ELR (cell line): ENCODE results near the gene METTL22.
A peak's percentile ranks its signal among the peaks of the same experiment; 100 is the strongest.

ENCODE experiments used
- DNase-seq: peaks from one replicate; pipeline ENCODE4 v3.0.0-alpha.2; 2015; ENCODE audit warnings: low read depth

The METTL22 gene

GRCh38 chr16:8668113-8668512 lies 46.6 kb downstream of the METTL22 start:
- DNase-seq, result no peak

DNA sequence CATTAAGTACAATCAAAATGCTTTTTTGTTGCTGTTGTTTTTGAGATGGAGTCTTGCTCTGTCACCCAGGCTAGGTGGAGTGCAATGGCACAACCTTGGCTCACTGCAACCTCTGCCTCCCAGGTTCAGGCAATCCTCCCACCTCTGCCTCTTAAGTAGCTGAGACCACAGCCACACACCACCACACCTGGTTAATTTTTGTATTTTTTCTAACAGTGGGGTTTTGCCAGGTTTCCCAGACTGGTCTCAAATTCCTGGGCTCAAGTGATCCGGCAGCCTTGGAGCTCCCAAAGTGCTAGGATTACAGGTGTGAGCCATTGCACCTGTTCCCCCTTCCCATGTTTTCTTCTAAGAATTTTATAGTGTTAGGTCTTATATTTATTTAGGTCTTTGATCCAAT lies 48.0 kb downstream of the METTL22 start:
- DNase-seq, result no peak

GRCh38 chr16:8670014-8670560 lies 48.6 kb downstream of the METTL22 start:
- no peak for DNase-seq

DNA sequence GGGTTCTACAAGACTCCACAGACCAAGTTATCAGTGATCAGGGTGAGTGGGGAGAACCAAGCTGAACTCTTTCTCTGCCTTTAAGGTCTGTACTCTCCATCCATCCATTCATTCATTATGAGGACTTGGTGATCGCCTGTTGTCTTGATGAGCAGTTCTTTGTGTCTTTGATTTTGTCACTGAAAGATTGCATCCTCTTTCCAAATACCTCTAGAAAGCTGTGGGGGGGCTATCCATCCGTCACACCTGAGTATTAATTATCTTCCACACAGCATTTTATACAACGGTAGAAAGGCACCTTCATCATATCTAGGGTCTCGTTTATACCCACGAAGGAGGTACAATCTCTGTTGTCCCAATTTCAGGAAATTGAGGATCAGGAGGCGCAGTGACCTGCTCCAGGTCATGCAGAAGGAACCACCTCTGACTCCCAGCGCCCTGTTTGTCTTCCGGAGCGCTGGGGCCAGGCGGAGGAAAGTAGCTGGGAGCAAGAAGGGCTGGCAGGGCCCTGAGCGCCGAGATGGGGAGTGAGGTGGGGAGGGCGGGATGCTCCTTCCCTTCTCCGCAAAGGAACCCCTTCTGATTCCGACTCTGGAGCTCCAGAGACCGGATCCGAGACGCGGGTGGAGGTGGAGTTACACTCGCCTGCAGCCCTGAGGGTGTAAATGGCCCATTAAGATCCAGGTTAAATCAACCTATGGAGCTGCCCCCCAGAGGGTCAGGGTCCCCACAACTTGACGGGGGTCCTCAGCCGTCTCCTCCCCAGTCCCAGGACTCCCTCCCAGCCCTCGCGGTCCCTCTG lies 52.3 kb downstream of the METTL22 start:
- peak; percentile 3 for DNase-seq

- peak; percentile 70 for DNase-seq
Observed at GRCh38 chr16:8674413-8675022, 53.0 kb downstream of the METTL22 start, which contains the start of gene ABAT. Gene ABAT (plus strand): TSS chr16:8674617. CDS start chr16:8735740, 61,123 bp downstream.

DNA sequence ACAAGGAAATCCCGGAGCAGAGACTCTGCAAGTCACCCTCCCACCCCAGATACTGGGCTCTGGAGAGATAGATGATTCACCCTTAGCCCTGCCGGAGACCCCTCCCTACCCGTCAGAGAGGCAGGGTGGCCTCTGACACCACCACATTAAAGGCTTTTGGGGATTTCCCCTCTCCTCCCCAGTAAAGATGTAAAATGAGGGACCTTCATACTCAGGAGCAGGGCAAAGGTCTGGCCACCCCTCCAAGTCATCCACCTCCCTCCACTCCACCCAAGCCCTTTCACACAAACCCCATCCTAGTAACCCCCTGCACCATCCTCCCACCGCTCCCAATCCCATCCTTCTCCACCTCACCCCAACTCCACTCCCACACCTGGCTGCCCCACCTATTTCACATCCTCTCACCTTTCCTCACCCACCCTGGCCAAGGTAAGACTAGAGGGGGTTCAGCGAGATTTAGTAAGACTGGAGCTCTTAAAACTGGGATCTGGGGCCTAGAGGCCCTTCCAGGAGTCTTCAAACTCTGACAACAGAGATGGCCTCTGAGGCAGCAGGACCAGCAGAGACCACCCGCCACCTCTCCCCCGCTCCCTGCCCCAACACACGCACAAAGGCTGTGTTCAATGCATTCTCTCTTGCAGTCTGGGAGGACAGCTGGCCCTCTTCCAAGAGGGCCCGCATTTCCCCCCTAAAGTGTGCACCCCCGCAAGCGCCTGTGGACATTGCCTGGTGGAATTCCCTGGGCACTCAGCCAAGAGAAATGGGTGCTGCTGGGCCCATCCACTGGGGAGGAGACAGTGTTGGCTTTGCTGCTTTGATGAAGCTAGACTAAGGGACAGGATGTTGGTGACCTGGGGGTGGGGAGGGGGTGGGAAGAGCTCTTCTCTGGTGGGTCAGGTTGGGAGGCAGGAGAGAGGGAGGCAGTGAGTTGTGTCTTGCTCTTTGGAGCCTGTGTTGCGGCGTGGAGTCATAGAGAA lies 54.0 kb downstream of the METTL22 start:
- no peak for DNase-seq

DNA sequence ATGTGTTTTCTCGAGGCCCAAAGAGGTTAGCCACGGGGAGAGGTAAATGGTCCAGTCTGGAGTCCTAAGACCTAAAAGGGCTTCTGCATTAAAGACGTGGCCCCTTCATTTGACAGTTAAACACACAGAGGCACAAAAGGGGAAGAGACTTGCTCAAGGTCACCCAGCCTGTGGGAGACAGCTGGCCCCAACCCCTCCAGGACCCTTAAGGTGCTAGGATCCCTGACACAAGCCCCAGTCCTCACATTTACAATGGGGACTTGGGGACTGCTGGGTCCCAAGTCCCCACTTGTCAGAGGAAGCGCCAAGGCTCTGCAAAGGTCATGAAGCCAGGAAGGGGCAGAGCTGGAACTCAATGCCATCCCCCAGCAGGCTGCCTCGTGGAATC lies 54.7 kb downstream of the METTL22 start:
- DNase-seq, result no peak

- no peak for DNase-seq
Observed at GRCh38 chr16:8676737-8677375, 55.4 kb downstream of the METTL22 start.

DNA sequence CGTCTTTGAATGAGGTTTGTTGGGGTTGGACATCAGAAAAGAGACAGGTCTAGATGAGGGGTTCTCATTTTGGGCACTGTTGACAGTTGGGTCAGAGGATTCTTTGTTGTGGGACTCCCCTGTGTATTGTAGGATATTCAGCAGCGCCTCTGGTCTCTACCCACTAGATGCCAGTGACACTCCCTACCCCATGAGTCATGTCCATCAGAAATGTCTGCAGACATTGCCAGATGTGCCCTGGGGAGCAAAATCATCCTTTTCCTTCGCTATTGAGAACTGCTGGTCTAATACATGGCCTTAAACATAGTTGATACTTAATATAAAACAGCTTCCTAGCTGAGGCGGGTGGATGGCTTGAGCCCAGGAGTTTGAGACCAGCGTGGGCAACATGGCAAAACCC lies 56.0 kb downstream of the METTL22 start:
- DNase-seq, result peak; percentile 20

- peak; percentile 49 for DNase-seq
Observed at GRCh38 chr16:8678068-8678927, 56.8 kb downstream of the METTL22 start.

GRCh38 chr16:8679151-8679550 lies 57.7 kb downstream of the METTL22 start:
- DNase-seq, result no peak

DNA sequence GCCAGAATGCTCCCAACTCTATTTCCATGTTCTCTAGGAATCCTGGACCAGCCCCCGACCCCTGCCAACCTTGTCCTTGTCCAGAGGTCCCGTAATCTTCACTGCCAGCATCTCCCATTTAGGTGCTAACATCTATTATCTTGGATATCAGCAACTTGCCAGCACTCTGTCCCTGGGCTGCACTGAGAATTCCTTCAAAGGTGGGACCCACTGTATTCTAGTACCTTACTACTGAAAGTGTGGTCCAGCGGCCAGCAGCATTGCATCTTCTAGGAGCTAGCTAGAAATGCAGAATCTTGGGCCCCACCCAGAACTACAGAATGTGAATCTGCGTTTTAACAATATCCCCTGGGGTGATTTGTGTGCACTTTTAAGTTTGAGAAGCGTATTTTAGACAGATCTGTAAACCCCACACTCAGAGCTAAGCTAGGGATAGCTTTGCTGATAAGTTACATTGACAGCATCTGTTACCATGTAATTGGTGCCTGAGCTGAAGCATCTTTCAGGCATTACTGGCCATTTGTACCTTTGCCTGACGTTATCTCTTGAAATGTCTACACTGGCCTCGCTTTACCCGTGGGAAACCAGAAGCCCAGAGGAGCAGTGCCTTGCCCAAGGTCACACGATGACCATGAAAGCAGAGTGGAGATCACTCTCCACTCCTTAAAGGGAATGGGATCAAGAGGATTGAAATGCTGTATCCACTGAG lies 61.2 kb downstream of the METTL22 start:
- no peak for DNase-seq

GRCh38 chr16:8683640-8684039 lies 62.1 kb downstream of the METTL22 start:
- DNase-seq, result no peak

DNA sequence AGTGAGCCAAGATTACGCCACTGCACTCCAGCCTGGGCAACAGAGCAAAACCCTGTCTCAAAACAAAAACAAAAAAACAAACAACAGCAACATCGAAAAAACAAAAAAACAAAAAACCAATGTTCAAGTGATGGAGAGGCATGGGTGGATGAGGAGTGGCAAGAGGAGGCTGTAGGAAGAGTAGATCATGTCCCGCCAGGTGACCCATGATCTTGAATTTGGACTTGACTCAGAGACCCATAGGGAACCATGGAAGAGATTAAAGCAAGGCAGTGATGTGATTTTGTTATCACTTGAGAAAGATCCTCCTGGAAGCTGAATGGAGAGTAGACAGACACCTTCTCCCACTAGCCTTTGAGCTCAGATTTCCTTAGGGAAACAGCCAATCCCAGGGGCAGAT lies 64.1 kb downstream of the METTL22 start:
- no peak for DNase-seq

DNA sequence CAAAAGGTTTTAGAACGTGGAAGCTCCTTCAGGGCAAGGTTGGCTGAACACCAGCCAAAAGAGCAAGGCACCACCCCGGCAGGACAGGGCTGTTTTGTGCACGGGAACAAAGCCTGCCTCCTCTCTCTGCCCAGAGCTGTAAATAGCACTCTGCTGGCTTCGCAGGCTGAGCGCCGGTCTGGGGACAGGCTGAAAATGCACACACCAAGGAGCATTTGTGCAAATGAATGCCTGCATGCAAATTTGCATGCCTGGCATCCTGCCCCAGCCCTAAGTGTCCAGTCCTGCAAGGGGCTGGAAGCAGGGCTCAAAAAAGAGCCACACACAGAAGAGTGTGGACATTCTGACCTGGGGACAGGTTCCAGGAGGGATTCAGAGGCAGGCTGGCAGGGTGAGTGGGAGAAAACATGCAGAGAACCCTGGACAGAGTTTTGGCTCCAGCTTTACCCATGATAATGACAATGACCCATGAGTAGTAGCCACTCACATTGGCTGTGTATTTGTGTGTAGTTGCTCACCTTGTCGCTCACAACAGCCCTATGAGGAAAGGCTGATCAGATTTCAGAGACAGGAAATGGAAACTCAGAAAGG lies 64.6 kb downstream of the METTL22 start:
- DNase-seq, result no peak

GRCh38 chr16:8686879-8687278 lies 65.4 kb downstream of the METTL22 start:
- no peak for DNase-seq

GRCh38 chr16:8689686-8690085 lies 68.2 kb downstream of the METTL22 start:
- DNase-seq, result no peak

DNA sequence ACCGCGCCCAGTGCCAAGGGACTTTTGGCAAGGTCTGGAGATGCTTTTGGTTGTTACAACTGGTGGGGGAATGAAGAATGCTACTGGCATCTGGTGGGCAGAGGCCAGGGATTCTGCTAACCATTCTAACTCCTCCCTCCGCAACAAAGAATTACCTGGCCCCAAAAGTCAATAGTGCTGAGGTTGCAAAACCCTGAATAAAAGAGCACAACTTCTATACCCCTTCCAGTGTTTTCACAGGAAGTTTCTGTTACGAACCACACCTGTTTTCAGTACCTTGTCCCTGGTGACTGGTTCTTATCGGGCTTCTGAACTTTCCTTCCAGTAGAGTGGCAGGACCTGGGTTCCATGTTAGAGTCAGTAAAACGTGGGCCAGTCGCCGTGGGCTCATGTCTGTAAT lies 70.2 kb downstream of the METTL22 start:
- no peak for DNase-seq
